H1 (cell line): ENCODE results near the gene TAL2. TPM values are rescaled to one million over a fixed set of nuclear protein-coding genes. Genes with fewer than 3 reads are reported as not detected.

Source experiments
- EZH2 ChIP-seq: fragments of 200-600 bp; sonication (generic); IDR thresholded peaks from 2 replicates; pipeline ENCODE4 v1.7.1; 2012; ENCODE audit warnings: low read depth, mild to moderate bottlenecking, moderate library complexity, low read length, inconsistent platforms; ENCODE audit not compliant: severe bottlenecking
- POLR2A ChIP-seq, 2 experiments: IDR thresholded peaks; 1 replicate in 1 of 2; 2 replicates in 1 of 2; pipeline ENCODE4 v1.6.1; 2011; ENCODE audit warnings: low read depth in 2 of 2, low read length in 2 of 2, mild to moderate bottlenecking in 2 of 2; ENCODE audit errors: control extremely low read depth in 1 of 2
- SIN3A ChIP-seq, 2 experiments: IDR thresholded peaks in 1 of 2; conservative IDR thresholded peaks in 1 of 2; 2 replicates each; pipeline ENCODE4 v1.6.1; 2011 to 2012; ENCODE audit warnings: low read length in 2 of 2, improper control_type of control experiment in 1 of 2, low read depth in 1 of 2, mild to moderate bottlenecking in 1 of 2
- SIRT6 ChIP-seq: IDR thresholded peaks from one replicate; pipeline ENCODE4 v1.7.1; 2012; ENCODE audit warnings: low read length, inconsistent platforms
- SIX5 ChIP-seq: IDR thresholded peaks from 2 replicates; pipeline ENCODE4 v1.6.1; 2011; ENCODE audit warnings: mild to moderate bottlenecking, low read depth, low read length
- TAF1 ChIP-seq: IDR thresholded peaks from 2 replicates; pipeline ENCODE4 v1.6.1; 2011; ENCODE audit warnings: mild to moderate bottlenecking, low read depth, low read length
- polyA plus RNA-seq, 7 experiments: library from polyadenylated mRNA; depleted of rRNA in 3 of 7; stranded (reverse) in 5 of 7; unstranded in 2 of 7; fragments of >200 nt in 5 of 7; fragments of 200-250 nt in 2 of 7; gene quantifications; 1 replicate in 5 of 7; 2 replicates in 1 of 7; 4 replicates in 1 of 7; pipeline versions ENCODE4 v1.2.1 to v1.2.3, GENCODE V29; 2011 to 2013; ENCODE audit warnings: missing spikeins in 2 of 7, mixed read lengths in 2 of 7
- total RNA-seq: library from RNA; stranded (reverse); fragmentation: NEBNext Ultra II Directional; extraction: Animal tissue kit (Norgen Biotek cat#: 25700); gene quantifications from 2 replicates; pipeline ENCODE4 v1.2.1, GENCODE V29; 2021
- TF ChIP-seq, protein P1 (sequence below): fragments of 300-600 bp; sonication (generic); IDR thresholded peaks from 2 replicates; pipeline ENCODE4 v1.7.1; 2012; ENCODE audit warnings: low read length, moderate library complexity, mild to moderate bottlenecking, inconsistent platforms; ENCODE audit not compliant: insufficient replicate concordance
- TF ChIP-seq, protein P2 (sequence below): IDR thresholded peaks from 2 replicates; pipeline ENCODE4 v1.6.1; 2011; ENCODE audit warnings: low read length, improper control_type of control experiment

TAL2 gene
- total and polyA plus RNA-seq, 2 of the 8 experiments (the other 6 are each of a cell fraction or from before 2014, with no cell fraction given): 0.65 to 0.82 TPM

DNA sequence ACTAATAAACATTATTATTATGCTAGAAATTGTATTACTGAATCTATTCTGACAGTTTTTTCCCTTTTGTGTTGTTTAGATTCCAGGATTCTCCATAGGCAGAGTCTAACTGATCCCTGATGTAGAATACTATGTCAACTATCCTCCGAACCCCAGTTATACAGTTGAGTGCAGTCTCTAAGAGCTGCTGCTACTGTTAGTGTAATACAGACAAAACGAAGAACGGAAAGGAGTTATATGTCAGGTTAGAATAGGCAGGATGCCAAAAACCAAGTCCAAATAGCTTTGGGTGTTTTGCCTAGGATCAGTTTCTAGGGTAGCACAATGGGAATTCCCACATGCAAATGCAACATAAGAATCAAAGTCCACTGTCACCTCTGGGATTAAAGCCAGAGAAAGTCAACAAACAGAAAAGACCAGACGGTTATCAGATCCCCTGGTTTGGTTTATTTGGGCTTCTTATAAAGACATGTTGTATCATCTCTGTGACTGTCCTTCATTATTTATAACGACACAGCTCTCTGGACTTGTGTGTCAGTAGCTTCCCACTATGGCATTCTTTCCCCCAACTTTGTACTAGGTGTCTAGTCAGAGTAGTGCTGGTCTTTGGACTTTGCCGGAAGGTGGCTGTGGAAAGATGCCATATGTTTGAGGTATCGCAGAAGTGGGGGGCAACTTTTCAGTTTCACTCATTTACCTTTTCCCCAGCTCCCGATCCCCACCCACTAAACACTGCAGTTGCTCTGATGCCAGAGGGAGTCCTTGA is 17.2 kb downstream of the TAL2 start (continued):
- TF ChIP-seq, protein P1, sequence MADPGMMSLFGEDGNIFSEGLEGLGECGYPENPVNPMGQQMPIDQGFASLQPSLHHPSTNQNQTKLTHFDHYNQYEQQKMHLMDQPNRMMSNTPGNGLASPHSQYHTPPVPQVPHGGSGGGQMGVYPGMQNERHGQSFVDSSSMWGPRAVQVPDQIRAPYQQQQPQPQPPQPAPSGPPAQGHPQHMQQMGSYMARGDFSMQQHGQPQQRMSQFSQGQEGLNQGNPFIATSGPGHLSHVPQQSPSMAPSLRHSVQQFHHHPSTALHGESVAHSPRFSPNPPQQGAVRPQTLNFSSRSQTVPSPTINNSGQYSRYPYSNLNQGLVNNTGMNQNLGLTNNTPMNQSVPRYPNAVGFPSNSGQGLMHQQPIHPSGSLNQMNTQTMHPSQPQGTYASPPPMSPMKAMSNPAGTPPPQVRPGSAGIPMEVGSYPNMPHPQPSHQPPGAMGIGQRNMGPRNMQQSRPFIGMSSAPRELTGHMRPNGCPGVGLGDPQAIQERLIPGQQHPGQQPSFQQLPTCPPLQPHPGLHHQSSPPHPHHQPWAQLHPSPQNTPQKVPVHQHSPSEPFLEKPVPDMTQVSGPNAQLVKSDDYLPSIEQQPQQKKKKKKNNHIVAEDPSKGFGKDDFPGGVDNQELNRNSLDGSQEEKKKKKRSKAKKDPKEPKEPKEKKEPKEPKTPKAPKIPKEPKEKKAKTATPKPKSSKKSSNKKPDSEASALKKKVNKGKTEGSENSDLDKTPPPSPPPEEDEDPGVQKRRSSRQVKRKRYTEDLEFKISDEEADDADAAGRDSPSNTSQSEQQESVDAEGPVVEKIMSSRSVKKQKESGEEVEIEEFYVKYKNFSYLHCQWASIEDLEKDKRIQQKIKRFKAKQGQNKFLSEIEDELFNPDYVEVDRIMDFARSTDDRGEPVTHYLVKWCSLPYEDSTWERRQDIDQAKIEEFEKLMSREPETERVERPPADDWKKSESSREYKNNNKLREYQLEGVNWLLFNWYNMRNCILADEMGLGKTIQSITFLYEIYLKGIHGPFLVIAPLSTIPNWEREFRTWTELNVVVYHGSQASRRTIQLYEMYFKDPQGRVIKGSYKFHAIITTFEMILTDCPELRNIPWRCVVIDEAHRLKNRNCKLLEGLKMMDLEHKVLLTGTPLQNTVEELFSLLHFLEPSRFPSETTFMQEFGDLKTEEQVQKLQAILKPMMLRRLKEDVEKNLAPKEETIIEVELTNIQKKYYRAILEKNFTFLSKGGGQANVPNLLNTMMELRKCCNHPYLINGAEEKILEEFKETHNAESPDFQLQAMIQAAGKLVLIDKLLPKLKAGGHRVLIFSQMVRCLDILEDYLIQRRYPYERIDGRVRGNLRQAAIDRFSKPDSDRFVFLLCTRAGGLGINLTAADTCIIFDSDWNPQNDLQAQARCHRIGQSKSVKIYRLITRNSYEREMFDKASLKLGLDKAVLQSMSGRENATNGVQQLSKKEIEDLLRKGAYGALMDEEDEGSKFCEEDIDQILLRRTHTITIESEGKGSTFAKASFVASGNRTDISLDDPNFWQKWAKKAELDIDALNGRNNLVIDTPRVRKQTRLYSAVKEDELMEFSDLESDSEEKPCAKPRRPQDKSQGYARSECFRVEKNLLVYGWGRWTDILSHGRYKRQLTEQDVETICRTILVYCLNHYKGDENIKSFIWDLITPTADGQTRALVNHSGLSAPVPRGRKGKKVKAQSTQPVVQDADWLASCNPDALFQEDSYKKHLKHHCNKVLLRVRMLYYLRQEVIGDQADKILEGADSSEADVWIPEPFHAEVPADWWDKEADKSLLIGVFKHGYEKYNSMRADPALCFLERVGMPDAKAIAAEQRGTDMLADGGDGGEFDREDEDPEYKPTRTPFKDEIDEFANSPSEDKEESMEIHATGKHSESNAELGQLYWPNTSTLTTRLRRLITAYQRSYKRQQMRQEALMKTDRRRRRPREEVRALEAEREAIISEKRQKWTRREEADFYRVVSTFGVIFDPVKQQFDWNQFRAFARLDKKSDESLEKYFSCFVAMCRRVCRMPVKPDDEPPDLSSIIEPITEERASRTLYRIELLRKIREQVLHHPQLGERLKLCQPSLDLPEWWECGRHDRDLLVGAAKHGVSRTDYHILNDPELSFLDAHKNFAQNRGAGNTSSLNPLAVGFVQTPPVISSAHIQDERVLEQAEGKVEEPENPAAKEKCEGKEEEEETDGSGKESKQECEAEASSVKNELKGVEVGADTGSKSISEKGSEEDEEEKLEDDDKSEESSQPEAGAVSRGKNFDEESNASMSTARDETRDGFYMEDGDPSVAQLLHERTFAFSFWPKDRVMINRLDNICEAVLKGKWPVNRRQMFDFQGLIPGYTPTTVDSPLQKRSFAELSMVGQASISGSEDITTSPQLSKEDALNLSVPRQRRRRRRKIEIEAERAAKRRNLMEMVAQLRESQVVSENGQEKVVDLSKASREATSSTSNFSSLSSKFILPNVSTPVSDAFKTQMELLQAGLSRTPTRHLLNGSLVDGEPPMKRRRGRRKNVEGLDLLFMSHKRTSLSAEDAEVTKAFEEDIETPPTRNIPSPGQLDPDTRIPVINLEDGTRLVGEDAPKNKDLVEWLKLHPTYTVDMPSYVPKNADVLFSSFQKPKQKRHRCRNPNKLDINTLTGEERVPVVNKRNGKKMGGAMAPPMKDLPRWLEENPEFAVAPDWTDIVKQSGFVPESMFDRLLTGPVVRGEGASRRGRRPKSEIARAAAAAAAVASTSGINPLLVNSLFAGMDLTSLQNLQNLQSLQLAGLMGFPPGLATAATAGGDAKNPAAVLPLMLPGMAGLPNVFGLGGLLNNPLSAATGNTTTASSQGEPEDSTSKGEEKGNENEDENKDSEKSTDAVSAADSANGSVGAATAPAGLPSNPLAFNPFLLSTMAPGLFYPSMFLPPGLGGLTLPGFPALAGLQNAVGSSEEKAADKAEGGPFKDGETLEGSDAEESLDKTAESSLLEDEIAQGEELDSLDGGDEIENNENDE: no peak
- no peak for TF ChIP-seq SIN3A (conservative IDR thresholded peaks at IDR 0.05 in 1 of 2, IDR thresholded peaks at IDR 0.05 in 1 of 2; ENCODE audit: low read depth in 1 of 2, low read length in 2 of 2)
- TF ChIP-seq POLR2A (IDR thresholded peaks at IDR 0.05; ENCODE audit: control extremely low read depth in 1 of 2, low read depth in 2 of 2, low read length in 2 of 2): no peak
- no peak for TF ChIP-seq TAF1
- no peak for TF ChIP-seq SIX5
- TF ChIP-seq, protein P2, sequence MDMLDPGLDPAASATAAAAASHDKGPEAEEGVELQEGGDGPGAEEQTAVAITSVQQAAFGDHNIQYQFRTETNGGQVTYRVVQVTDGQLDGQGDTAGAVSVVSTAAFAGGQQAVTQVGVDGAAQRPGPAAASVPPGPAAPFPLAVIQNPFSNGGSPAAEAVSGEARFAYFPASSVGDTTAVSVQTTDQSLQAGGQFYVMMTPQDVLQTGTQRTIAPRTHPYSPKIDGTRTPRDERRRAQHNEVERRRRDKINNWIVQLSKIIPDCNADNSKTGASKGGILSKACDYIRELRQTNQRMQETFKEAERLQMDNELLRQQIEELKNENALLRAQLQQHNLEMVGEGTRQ: no peak
- TF ChIP-seq EZH2: no peak
- TF ChIP-seq SIRT6: no peak
